Keratinocyte (primary cell): ENCODE measurements around the gene ARHGAP15. TPM values are rescaled to one million over a fixed set of nuclear protein-coding genes. Genes with fewer than 3 reads are reported as not detected.

Source experiments
- DNase-seq: peaks from one replicate; pipeline ENCODE4 v3.0.0-alpha.2; 2011; ENCODE audit warnings: low read depth, missing footprints, low spot score
- FAIRE-seq: peaks from 2 replicates; lab custom pipeline; 2011; peaks lifted over from hg19 to GRCh38; lab: Jason Lieb, UNC
- H2AFZ ChIP-seq: 2 replicates; pipeline ENCODE4 v1.6.0; 2012; ENCODE audit warnings: low read length, control low read depth, inconsistent platforms; ENCODE audit not compliant: control insufficient read depth
- H3K27ac ChIP-seq: 2 replicates; pipeline ENCODE4 v1.5.1; 2011; ENCODE audit warnings: low read length; ENCODE audit not compliant: control insufficient read depth, insufficient read depth
- H3K27me3 ChIP-seq: 3 replicates; pipeline ENCODE4 v1.6.0; 2011; ENCODE audit warnings: low read length; ENCODE audit not compliant: control insufficient read depth, insufficient read depth; ENCODE audit errors: extremely low read depth
- H3K36me3 ChIP-seq, 2 experiments: 2 replicates in 1 of 2; 3 replicates in 1 of 2; pipeline ENCODE4 v1.5.1; 2011; ENCODE audit warnings: low read length in 2 of 2, mild to moderate bottlenecking in 1 of 2; ENCODE audit not compliant: control insufficient read depth in 2 of 2, insufficient read depth in 2 of 2; ENCODE audit errors: extremely low read depth in 1 of 2
- H3K4me1 ChIP-seq: 3 replicates; pipeline ENCODE4 v1.5.1; 2011; ENCODE audit warnings: low read length; ENCODE audit not compliant: control insufficient read depth, insufficient read depth; ENCODE audit errors: extremely low read depth
- H3K4me2 ChIP-seq: 3 replicates; pipeline ENCODE4 v1.6.0; 2011; ENCODE audit warnings: low read depth, low read length; ENCODE audit not compliant: control insufficient read depth, insufficient read depth; ENCODE audit errors: extremely low read depth
- H3K4me3 ChIP-seq, 3 experiments: fragments of 200-600 bp in 1 of 3; sonication (generic) in 1 of 3; 2 replicates in 2 of 3; 3 replicates in 1 of 3; pipeline ENCODE4 v1.5.1; 2011 to 2016; ENCODE audit warnings: low read length in 3 of 3, mild to moderate bottlenecking in 3 of 3, control low read depth in 2 of 3, inconsistent platforms in 1 of 3, low read depth in 1 of 3, mixed read lengths in 1 of 3, mixed run types in 1 of 3, moderate library complexity in 1 of 3; ENCODE audit not compliant: control insufficient read depth in 2 of 3, insufficient read depth in 2 of 3; ENCODE audit errors: extremely low read depth in 1 of 3
- H3K79me2 ChIP-seq: 2 replicates; pipeline ENCODE4 v1.6.0; 2012; ENCODE audit warnings: low read length; ENCODE audit not compliant: control insufficient read depth, insufficient read depth
- H3K9ac ChIP-seq: 3 replicates; pipeline ENCODE4 v1.6.0; 2011; ENCODE audit warnings: low read length; ENCODE audit not compliant: control insufficient read depth, insufficient read depth; ENCODE audit errors: extremely low read depth
- H3K9me1 ChIP-seq: 3 replicates; pipeline ENCODE4 v1.6.0; 2011; ENCODE audit warnings: low read length; ENCODE audit not compliant: control insufficient read depth, insufficient read depth; ENCODE audit errors: extremely low read depth
- H3K9me3 ChIP-seq: 2 replicates; pipeline ENCODE4 v1.5.1; 2012; ENCODE audit warnings: low read depth, low read length; ENCODE audit not compliant: control insufficient read depth
- H4K20me1 ChIP-seq: 3 replicates; pipeline ENCODE4 v1.6.0; 2011; ENCODE audit warnings: low read length; ENCODE audit not compliant: control insufficient read depth, insufficient read depth; ENCODE audit errors: extremely low read depth
- EZH2 ChIP-seq: IDR thresholded peaks from one replicate; pipeline ENCODE4 v1.6.1; 2012; ENCODE audit warnings: inconsistent platforms, mild to moderate bottlenecking, low read length, moderate library complexity
- dilution Hi-C: fragments of 300-500 bp; cut with MboI; formaldehyde crosslinking; loops from one replicate; pipeline ENCODE4 v1.7.0; 2020; ENCODE audit warnings: low sequenced_read_pairs; ENCODE audit not compliant: extremely low pct_ligation_motif_present
- polyA plus RNA-seq, 5 experiments: library from polyadenylated mRNA; depleted of rRNA in 3 of 5; stranded (reverse) in 3 of 5; stranded (forward) in 1 of 5; unstranded in 1 of 5; fragments of >200 nt; gene quantifications; 1 replicate in 1 of 5; 2 replicates in 3 of 5; 3 replicates in 1 of 5; pipeline versions ENCODE4 v1.2.1 to v1.2.3, GENCODE V29; 2011 to 2012; ENCODE audit warnings: missing spikeins in 2 of 5, low read depth in 1 of 5, low replicate concordance in 1 of 5
- TF ChIP-seq, protein P1 (sequence below), 3 experiments: IDR thresholded peaks in 1 of 3; conservative IDR thresholded peaks in 1 of 3; optimal IDR thresholded peaks in 1 of 3; 2 replicates in 2 of 3; 3 replicates in 1 of 3; pipeline versions ENCODE3 to v1.5.1; 2011; ENCODE audit warnings: low read length in 3 of 3, mild to moderate bottlenecking in 3 of 3, moderate library complexity in 2 of 3, control low read depth in 1 of 3, inconsistent platforms in 1 of 3; ENCODE audit not compliant: insufficient read depth in 2 of 3; ENCODE audit errors: extremely low read depth in 1 of 3

Gene ARHGAP15
- polyA plus RNA-seq, 1 donor (not counting 4 experiments of a cell fraction or from before 2014, with no cell fraction given): not detected

DNA sequence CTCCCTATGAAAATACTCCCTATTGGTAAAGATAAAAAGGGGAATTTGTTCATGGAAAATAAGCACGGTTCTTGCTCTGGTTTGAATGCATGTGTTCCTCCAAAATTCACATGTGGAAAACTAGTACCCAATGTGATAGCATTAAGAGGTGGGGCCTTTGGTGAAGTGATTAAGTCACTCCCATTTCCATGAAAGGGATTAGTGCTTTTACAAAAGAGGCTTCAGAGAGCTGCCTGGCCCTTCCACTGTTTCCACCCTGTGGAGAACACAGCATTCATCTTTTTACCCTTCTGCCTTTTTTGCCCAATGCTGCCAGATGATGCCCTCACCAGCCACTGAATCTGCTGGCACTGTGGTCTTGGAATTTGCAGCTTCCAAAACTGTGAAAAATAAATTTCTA lies 666.8 kb downstream of the ARHGAP15 start:
- no peaks in the 10 kb centered on the region for H3K79me2 ChIP-seq
- no peak overlapping the region for H3K9ac ChIP-seq
- FAIRE-seq (no peak), DNase-seq (no peak)
- no peaks in the 10 kb centered on the region for H3K9me3 ChIP-seq
- H3K4me3 ChIP-seq: no peak overlapping the region
- no peaks in the 10 kb centered on the region for H3K27me3 ChIP-seq
- H3K27ac ChIP-seq: no peak overlapping the region
- H3K4me1 ChIP-seq: no peaks in the 10 kb centered on the region
- H3K36me3 ChIP-seq: no peaks in the 10 kb centered on the region
- no peak for TF ChIP-seq EZH2
- TF ChIP-seq, protein P1, sequence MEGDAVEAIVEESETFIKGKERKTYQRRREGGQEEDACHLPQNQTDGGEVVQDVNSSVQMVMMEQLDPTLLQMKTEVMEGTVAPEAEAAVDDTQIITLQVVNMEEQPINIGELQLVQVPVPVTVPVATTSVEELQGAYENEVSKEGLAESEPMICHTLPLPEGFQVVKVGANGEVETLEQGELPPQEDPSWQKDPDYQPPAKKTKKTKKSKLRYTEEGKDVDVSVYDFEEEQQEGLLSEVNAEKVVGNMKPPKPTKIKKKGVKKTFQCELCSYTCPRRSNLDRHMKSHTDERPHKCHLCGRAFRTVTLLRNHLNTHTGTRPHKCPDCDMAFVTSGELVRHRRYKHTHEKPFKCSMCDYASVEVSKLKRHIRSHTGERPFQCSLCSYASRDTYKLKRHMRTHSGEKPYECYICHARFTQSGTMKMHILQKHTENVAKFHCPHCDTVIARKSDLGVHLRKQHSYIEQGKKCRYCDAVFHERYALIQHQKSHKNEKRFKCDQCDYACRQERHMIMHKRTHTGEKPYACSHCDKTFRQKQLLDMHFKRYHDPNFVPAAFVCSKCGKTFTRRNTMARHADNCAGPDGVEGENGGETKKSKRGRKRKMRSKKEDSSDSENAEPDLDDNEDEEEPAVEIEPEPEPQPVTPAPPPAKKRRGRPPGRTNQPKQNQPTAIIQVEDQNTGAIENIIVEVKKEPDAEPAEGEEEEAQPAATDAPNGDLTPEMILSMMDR (optimal IDR thresholded peaks at IDR 0.05 in 1 of 3, IDR thresholded peaks at IDR 0.05 in 1 of 3, conservative IDR thresholded peaks at IDR 0.05 in 1 of 3; ENCODE audit: extremely low read depth in 1 of 3, insufficient read depth in 2 of 3, low read length in 3 of 3): no peak
- no peaks in the 10 kb centered on the region for H3K9me1 ChIP-seq
- no peak overlapping the region for H3K4me2 ChIP-seq
- H2AFZ ChIP-seq: no peak overlapping the region
- dilution Hi-C loops: no loop called here
- no peaks in the 10 kb centered on the region for H4K20me1 ChIP-seq

GRCh38 chr2:143801561-143801960 lies 672.3 kb downstream of the ARHGAP15 start:
- FAIRE-seq: no peak
- no peaks in the 10 kb centered on the region for H3K27me3 ChIP-seq
- H3K4me1 ChIP-seq: no peaks in the 10 kb centered on the region
- H3K4me3 ChIP-seq: no peak overlapping the region
- no peaks in the 10 kb centered on the region for H3K9me3 ChIP-seq
- dilution Hi-C loops: no loop called here
- H3K36me3 ChIP-seq: no peaks in the 10 kb centered on the region
- no peaks in the 10 kb centered on the region for H4K20me1 ChIP-seq
- no peak overlapping the region for H3K4me2 ChIP-seq
- no peak overlapping the region for H3K9ac ChIP-seq
- no peaks in the 10 kb centered on the region for H3K79me2 ChIP-seq
- H3K9me1 ChIP-seq: no peaks in the 10 kb centered on the region
- H3K27ac ChIP-seq: no peak overlapping the region
- DNase-seq: no peak
- H2AFZ ChIP-seq: no peak overlapping the region
- TF ChIP-seq, protein P1 (optimal IDR thresholded peaks at IDR 0.05 in 1 of 3, IDR thresholded peaks at IDR 0.05 in 1 of 3, conservative IDR thresholded peaks at IDR 0.05 in 1 of 3; ENCODE audit: extremely low read depth in 1 of 3, insufficient read depth in 2 of 3, low read length in 3 of 3): no peak
- no peak for TF ChIP-seq EZH2
